MV-4-11 (cell line): ENCODE measurements around the gene GNAL.
"Not testable (repeated sequence)": the region's sequence is repeated elsewhere in the genome, so short reads cannot be mapped to it uniquely, and the experiment has no call there.

ENCODE experiments used
- DNase-seq: peaks from one replicate; lab custom pipeline; 2025; lab: John Stamatoyannopoulos, UW

Gene GNAL

DNA sequence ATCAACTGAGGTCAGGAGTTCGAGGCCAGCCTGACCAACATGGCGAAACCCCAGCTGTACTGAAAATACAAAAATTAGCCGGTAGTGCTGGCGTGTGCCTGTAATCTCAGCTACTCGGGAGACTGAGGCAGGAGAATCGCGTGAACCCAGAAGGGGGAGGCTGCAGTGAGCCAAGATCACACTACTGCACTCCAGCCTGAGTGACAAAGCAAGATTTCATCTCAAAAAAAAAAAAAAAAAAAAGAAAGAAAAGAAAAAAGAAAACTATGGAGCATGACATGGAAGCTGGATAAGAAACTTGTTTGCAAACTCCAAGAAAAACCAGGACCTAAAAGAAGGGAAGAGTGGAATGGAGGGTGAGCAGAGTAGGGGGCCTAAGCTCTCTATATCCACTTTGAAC is 160.2 kb downstream of the GNAL start:
- no peak for DNase-seq

DNA sequence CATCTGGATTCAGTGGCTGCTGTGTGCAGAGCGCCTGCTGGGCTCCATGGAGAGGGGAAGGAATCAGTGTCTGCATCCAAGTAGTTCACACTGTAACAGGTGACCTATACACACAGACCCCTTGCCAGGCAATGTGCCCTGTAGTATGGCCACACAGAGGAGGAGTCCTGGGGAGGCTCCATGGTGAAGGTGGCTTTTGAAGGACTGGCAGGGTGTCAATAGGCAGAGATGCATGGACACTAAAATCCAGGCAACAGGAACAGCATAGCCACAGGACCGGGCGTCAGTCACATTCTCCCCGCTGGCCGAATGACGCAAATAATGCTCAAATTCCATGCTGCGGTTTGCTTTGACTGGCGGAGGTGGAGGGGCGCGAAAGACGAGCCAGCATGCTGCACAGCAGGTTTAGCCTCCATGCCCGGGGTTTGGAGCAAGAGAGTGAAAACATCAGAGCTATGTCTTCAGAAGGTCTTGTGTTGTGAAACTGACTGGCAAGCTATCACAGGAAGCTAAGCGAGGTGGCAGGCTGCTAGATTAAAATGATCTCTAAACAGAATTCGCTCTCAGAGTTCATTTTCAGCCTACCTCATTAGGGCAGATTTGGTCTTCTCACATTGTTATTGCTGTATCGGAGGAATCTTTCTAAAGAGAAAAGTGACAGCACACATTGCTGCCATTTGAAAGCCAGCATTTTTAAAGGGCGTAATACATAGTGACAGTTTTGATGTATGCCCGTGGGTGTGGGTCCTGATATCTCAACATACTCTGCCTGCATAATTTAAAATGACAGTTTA is 161.0 kb downstream of the GNAL start:
- DNase-seq = peak; percentile 35

DNA sequence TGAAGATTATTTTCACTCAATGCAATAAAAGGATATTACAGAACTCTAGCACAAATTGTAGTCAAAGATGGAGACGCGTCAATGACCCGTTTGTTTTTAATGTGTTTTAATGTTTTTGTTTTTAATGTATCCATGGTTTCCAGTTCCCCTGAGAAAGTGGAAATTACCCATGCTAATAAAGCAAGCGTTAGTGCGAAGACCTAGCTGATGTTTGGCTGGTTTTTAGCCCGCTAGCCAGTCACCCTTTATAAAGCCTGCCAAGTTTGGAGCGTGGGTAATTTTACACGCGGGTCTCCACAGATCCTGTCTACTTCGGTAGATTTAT is 161.7 kb downstream of the GNAL start:
- no peak for DNase-seq

DNA sequence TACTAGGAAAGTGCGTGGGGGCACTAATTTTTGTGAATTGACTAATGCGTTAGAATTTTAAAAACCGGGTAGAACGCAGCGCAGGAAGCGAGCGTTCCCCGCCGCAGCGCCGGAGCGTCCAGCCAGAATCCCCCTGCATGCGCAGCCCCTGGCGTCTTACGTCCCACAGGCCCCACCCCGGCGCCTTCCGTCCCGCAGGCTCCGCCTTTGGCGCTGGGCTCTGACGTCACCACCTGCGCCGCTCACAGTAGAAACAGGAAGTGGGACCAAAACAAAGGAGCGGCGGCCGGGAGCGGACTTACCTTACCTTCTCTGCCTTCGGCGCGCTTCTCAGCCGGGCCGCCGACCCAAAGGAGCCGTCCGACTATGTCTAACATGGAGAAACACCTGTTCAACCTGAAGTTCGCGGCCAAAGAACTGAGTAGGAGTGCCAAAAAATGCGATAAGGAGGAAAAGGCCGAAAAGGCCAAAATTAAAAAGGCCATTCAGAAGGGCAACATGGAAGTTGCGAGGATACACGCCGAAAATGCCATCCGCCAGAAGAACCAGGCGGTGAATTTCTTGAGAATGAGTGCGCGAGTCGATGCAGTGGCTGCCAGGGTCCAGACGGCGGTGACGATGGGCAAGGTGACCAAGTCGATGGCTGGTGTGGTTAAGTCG is 162.2 kb downstream of the GNAL start, which contains the start of gene CHMP1B:
Gene CHMP1B (plus strand): TSS at position 268 of the 660 bp plus-strand sequence. CDS start 99 bp downstream, at position 367.
- DNase-seq = peak; percentile 96

DNA sequence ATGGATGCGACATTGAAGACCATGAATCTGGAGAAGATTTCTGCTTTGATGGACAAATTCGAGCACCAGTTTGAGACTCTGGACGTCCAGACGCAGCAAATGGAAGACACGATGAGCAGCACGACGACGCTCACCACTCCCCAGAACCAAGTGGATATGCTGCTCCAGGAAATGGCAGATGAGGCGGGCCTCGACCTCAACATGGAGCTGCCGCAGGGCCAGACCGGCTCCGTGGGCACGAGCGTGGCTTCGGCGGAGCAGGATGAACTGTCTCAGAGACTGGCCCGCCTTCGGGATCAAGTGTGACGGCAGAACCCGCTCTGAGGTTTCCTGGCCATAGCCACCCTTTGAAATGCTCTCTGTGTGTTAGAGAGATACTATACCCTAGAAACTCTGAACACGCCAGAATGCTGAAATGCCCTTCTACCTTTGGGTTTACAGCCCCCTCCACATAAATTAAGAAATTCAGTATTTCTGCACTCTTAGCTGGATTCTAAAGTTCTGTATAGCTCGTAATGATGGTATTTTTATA is 162.8 kb downstream of the GNAL start:
- DNase-seq = peak; percentile 21

DNA sequence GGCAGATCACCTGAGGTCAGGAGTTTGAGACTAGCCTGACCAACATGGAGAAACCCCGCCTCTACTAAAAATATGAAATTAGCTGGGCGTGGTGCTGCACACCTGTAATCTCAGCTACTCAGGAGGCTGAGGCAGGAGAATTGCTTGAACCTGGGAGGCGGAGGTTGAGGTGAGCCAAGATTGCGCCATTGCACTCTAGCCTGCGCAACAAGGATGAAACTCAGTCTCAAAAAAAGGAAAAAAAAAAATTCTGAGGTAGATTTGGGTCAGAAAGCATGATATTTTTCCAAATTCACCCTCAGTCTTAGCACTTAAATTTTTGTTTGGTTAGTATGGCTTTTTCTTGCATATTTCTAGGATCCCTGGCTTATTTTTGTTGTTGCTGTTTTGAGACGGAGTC is 165.5 kb downstream of the GNAL start:
- DNase-seq = not testable (repeated sequence)

DNA sequence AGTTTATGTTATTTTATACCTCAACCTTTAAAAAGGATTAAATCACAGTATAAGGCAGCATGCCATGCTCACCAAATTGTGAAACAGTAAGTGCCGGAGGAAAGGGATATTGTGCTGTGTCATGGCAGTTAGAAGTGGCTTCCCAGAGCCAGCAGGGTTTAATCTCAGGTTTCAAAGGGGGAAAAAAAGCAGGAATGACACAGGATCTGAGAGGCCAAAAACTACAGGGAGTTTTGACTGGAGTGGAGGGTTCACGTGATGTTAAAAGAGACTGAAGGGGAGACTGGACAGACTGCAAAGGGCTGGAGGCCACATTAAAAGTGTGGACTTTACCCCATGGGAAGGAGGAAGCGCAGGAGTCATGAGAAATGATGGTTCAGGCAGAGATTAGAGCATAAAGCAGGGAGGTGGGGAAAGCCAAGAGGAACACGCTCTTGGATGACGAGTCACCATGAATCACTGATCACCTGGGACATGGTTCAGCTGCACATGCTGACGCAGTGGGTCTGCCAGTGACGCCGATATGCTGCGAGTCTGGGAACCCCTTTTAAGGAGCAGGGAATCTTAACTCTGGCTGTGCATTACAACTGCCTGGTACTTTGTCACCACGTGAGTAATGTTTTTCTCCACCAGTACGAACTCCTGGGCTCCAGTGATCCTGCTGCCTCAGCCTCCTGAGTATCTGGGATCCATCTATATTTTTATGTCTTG is 168.3 kb downstream of the GNAL start:
- no peak for DNase-seq

DNA sequence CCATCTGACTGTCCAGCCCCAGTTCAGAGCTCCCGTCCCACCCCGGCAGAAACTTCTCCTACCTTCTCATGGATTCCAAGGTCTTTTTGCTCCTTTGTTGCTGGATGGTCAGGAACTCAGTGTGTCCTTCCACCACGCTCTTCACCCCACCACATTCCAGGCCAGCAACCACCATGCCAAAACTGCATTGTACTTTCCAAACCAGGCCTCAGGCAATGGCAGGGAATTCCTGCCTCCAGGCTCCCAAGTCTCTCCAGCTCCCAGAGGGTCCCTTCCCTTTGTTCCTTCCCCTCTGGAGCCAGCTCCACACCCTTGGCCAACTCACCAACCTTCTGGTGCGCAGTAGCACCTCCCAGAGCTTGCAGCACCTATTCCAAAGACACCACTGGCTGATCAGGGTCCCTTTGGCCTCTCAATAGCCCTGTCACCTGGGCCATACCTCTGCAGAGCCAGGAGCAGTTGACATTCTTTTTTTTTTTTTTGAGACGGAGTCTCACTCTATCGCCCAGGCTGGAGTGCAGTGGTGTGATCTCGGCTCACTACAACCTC is 170.3 kb downstream of the GNAL start:
- no peak for DNase-seq

DNA sequence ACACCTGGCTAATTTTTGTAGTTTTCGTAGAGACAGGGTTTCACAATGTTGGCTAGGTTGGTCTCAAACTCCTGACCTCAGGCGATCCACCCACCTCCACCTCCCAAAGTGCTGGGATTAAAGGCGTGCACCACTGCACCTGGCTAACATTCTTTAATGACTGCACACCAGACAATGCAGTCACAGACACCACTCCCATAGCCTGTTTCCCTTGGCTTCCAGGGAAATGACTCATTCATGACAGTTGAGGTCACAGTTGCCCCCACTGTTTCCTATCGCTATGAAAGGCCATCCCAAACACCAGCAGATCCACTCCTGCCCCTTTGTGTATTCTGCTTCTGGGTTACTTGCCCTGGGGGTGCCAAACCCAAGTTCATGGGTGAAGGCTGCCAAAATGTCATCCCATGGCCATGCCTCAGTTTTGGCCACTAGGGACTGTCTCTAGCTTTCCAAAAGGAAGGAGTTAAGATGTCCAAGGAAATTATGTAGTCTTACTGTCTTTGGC is 170.9 kb downstream of the GNAL start:
- DNase-seq = peak; percentile 57

DNA sequence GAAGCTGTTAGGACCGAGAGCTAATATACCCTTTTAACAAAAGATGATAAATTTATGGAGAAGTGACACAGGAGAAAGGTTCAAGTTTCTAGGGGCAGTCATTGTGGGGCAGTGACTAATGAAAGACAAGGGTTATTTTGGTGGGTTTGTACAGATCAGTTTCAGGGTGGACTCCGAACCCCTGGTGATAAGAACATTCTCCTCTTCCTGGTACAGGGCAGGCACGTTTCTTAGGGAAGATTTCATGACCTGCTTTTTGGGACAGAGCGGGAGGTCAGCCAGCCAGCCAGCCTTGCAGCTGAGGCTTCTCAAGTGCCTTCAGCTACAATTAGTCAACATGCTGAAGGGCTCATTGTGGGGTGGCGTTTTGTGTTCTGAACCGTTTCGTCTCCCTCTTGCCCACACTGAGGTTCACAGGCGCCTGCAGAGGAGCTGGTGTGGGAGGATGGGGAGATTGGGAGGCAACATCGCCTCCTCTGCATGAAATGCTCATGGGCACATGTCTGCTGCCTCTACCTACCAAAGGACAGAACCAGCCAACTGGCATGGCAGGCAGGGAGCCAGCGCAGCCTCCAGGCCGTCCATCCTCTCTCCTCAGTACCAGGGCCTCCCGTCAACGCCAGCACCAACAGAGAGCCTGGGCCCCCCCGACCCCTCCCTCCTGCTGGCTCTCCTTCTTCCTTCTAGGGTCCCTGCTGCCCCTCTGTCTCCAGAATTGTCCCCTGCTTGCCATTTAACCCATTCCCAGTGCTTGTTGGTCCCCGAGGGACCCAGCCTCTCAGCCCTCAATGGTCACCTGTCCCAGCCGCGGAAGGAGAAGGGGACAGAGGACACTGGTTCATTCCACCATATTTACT is 171.8 kb downstream of the GNAL start:
- DNase-seq = no peak

DNA sequence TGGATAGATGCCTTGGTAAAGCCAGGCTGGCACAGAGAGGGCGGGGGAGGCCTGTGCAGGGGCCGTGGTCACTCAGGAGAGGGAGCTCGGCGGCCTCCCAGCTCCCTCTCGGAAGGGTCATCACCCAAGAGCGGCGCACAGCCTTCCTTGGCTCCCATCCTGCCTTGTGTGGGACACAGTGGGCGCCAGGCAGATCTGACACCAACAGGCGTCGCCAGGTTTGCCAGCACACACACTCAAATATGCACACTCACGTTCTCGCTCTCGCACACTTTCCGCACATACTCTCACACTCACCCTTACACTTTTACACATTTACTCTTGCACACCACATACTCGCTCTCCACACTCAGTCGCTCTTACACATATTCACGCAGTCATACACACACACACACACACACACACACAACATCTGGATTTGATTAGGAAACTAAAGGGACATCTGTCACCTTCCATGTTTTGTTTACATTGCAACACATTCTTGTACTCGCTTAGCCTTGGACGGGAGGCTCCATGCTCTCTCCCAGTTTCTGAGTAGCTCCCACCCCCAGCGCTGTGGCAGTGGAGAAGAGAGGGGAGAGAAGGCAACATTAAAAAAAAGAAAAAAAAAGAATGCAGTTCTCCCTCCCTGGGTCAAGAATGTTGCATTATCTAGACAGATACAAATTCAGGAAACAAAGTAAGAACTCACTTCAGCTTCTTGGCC is 172.7 kb downstream of the GNAL start:
- DNase-seq = no peak

DNA sequence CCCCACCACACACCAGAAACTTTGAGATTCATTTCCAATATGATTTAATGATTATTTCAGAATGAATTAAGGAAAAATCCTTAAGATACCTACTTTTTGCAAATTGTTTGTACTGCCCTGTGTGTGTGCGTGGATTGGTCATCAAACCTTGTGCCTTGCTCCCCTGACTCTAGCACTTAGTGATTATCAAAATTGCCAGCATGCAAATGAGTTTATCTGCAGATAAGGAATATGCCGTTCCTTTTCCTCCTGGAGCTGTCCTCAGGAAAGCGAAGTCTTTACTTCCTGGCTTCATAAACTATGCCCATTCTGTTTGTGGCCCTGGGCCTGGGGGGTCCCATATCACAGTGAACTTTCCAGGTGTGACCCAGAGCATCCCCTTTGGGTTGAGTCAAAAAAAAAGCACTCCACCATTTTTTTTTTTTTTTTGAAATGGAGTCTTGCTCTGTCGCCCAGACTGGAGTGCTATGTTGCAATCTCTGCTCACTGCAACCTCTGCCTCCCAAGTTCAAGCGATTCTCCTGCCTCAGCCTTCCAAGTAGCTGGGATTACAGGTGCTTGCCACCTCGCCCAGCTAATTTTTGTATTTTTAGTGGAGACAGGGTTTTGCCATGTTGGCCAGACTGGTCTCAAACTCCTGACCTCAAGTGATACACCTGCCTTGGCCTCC is 173.5 kb downstream of the GNAL start:
- DNase-seq = no peak

DNA sequence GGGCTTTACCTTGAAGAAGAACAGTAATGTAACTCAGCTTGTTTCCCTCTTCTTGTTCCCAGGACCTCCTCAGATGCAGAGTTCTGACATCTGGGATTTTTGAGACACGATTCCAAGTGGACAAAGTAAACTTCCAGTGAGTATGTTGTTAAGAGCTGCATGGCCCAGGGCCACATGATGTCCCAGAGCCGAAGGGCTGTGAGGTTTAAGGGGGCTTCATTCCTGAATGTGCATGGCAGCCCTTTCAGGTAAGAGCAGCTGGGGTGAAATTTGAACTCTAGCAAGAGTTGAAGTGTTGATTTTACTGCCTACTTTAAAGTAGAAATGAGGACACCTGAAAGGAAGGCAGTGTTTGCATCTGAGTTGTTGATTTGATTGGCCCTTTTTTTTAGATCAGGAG is 175.4 kb downstream of the GNAL start:
- DNase-seq = no peak

DNA sequence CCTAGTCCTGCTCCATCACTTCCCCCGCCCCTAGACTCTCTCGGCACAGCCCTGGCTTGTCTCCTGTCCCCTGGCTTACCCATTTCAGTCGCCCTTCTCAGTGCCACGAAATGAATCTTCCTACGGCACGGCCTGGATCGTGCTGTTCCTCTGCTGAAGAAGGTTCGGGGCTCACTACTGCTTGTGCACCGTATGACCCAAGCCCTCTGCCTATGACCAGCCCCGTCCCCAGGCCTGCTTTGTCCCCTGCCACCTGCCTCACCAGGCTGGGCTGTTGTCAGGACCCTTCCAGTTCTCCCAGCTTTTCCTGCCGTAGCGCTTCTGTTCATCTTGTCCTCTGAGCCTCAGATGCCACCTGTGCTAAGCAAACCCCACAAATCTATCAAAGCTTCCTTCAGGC is 176.0 kb downstream of the GNAL start:
- DNase-seq = no peak

DNA sequence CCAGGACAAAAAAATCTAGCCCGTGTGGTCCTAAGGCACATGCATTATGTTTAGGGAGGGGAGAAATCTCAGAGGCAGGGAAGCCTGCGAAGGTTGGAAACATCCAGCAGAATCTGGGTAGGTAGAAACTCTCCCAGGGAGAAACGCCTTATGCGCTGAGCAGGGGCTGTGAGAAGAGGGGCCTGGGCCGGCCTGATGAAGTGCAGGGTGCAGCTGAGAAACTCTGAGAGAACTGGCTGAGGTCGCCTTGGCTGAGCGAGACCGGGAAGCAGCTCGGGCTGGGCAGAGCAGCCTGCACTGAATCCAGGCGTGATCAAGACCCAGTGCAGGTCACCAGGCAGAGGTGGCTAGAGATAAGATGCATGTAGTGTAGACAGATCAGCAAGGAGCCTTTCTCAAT is 177.3 kb downstream of the GNAL start:
- no peak for DNase-seq

DNA sequence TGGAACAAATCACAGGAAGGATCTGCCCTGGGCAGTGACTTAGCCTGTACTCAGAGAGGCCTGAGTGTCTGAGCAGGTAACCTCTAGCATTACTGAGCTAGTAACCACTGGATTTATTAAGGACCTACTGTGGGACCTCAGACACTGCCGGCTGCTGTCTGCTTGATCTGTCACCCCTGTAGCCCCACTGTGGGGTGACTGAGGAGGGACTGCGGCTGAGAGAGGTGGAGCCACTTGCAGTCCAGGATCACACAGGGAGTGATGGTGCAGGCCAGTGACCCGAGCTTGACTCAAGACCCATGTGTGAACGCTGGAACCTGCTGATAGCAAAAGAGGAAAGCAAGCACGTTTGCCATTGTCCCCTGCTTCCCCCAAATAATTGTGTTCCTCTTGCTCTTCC is 177.7 kb downstream of the GNAL start:
- DNase-seq = no peak

DNA sequence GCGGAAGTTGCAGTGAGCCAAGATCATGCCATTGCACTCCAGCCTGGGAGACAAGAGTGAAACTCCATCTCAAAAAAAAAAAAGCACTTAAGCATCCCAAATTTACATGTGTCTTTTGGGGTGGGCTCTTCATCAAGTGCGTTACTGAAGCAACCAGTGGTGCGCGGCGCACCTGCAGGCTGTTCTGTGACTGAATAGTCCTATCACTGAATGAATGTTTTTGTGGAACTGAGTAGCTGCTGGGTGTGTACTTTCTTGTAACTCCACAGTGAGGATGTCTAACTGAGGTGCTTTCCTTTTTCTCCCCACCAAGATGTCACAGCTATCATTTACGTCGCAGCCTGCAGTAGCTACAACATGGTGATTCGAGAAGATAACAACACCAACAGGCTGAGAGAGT is 179.2 kb downstream of the GNAL start:
- no peak for DNase-seq

DNA sequence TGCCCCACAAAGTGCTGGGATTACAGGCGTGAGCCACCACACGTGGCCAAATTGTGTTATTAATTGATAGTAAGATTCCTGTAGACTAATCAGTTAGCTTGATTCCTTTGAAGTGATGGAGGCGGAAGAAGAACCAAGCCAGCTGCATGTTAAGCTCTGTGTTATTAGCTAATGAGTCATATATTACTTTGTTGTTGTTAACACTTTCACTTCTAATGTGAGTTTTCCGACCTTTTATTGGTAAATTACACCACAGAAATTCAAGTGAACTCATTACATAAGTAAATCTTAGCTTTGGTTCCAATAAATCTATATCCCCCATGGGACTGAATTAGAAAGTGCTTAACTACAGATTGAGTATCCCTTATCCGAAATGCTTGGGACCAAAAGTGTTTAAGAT is 182.4 kb downstream of the GNAL start:
- DNase-seq = no peak

DNA sequence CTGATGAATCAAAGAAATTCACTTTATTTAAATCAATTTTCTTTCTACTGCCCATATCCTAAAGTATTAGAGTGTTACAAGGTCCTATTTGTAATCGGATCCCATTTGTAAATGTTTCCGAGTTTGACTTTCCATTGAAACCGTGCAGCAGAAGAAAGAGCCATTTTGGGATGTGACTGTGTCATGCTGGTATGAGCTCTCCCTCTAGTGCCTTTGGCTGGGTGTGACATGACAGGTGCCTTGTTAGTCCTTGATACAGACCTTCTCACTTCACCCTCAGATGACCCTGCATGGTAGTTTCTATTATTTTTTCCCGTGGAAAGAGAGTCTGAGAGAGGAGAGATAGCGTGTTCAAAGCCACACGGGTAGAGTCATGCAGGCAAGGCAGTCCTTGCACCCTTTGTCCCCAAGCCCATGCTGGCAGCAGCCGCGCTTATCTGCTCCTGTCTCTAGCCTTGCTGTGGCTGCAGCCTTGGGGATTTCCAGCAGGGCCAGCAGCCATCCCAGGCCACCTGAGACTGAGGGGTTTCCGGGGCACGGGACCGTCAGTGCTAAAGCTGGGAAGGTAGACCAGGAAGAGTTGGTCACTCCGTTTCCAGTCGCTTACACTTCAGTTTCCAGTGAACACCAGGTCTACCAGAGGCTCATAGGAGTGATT is 183.5 kb downstream of the GNAL start:
- DNase-seq = peak; percentile 18
